Measurements from ENCODE around the gene CAV3.

The CAV3 gene

DNA sequence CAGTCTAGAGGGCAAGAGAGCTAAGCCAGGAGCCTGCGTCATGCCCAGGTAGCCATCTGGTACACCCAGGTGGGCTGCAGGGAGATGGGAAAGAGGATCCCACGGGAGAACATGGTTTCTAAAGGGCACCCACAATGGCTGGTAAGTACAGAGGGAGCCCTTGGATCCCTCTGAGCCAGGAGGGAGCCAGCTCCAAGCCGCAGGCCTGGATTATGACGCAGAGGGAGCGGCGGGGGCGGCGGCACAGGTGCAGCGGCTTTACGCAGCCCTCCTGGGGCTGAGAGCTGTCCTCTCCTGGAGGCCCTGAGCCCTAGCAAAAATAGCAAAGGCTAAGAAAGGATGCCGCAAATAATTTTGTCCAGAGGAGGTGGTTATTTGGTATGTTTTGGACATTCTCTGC is 2.8 kb downstream of the CAV3 start:
- FAIRE-seq: no peak

DNA sequence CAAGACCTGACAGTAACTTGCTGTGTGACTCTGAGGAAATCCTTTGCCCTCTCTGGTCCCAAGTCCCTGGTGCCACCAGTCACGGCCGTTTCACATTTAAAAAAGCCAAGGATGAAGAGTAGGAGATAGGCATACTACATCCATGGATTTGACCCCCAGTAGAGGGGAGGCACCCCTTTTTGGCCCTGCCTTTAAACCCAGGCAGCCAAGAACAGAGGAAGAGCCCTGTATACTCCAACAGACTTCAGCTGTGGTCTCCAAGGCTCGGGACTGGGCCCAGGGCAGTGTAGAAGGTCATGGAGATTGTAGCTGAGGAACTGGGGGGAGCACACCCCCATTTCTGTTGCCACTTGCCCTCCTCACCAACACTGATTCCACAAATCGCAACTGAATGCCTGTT is 3.7 kb downstream of the CAV3 start:
- FAIRE-seq: no peak

DNA sequence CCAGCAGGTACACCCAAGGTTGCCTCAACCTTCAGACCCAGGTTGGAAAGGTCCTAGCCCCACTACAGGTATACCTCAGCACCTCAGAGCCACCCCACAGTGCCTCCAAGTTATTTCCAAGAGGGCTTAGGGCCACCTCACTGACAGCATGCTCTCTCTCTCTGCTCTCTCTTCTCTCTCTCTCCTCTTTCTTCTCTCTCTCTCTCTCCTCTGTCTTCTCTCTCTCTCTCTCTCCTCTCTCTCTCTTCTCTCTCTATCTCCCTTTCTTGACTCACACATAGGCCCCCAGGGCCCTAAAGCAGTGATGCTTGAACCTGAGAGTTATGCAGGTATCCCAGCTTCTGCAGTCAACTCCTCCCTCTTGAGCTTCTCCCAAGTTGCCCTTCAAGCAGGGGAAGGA is 4.2 kb downstream of the CAV3 start:
- no peak for FAIRE-seq

DNA sequence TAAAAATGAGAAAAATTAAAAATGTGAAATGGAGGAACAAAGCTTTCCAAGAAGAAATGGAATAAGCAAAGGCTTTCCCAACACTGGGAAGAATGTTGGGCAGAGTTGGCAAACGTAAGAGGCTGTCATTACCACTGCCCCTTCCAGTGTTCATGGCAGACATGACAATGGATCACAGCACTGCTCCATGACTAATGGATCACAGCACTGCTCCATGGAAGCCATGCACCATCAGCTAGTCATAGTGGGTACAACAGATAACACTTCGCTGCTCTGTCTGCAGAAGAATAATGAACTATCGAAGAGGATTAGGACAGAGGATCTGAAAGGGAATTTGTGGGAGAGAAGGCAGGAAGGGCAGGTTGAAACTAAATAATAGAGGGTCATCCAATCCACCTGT is 5.0 kb downstream of the CAV3 start:
- no peak for FAIRE-seq

DNA sequence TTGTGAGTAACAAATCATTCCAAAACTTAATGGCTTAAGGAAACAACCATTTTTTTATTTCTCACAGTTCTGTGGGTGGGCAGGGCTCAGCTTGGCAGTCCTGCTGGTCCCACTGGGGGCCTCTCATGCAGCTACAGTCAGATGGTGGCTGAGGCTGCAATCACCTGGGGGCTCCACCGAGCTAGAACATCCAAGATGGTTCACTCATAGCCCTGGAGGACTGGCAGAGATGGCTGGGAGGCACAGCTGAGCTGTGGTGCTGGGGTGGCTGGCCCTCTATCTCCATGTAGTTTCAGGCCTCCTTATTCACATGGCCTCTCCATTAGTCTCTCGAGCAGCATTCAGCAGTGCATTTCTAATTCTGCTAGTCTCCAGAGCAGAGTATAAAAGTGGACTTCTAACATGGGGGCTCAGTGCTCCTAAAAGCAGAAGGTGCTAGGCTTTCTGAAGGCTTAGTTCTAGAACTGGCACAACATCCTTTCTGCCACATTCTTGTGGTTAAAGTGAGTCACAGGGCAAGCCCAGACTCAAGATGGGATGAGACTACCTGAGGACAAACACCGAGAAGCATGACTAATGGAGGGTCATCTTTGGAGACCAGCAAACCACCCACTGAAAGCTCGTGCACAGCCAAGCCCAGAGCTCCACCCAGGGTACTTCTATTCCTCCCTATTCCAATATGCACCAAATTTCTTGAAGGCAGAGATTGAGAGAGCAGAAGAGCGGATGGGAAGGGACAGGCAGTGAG is 6.3 kb downstream of the CAV3 start:
- FAIRE-seq: no peak

DNA sequence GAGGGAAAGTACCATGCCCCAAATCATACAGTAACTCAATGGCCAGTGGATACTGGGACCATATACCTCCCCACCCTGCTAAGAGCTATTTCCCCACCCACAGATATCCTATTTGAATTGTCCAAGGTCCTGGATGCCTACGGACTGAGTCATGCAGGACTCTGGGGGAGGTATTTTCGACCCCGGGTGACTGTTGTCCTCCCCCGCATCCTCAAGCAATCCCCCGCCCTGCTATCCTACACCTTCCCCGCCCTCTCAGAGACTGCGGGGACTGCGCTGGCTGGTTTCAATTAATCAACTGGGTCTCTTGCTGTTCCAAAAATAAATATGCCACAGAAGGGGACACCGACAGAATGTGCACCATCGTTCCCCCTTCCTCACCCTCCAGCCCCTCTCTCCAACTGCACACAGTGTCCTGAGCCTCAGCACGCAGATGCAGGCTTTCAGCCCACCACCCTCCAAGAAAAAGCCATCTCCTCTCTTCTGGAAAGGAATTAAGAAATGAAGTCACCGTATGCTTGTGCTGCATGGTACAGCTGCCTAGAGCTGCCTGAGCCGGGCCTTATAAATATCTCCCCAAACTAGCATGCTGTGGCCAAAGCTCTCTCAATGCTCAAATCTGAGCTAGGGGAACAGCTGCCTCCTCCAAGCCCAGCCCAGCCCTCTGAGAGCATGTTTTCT is 8.1 kb downstream of the CAV3 start:
- no peak for FAIRE-seq

DNA sequence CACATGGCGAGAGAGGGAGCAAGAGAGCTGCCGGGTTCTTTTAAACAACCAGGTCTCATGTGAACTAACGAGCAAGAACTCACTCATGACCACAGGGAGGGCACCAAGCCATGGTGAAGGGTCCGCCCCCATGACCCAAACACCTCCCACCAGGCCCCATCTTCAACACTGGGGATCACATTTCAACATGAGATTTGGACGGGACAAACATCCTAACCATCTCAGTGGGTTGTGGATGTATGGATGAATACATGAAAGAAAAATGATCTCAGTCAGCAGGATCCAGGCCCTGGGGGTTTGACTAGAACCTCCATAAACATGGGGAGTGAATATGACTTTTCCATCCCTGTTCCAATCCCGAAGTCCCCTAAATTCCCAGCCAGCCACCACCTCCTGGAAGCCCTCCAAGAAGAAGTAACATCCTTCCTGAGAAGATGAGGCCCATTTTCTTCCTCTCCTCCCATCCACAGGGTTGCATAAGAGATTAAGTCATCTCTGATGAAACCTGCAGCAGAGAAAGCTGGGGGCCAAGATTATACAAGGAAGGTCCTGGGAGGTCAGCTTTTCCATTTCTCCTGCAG is 9.5 kb downstream of the CAV3 start:
- FAIRE-seq: no peak

DNA sequence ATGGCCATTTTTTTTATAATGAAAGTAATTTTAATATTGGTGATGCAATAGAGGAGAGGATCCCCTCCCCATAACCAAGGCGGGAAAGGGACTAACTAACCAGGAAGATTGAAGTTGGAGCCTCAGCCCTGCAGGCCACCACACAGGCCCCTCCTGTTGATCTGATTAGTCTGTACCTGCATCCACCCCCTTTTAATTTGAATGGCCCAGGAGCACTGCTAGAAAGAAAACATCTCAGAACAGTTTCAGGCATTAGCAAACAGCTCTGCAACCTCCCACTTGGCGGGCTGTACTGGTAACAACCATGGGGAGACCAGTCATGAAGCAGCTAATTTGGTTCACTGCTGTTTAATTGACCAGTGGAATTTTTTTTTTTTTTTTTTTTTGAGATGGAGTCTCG is 10.3 kb downstream of the CAV3 start:
- FAIRE-seq: no peak

DNA sequence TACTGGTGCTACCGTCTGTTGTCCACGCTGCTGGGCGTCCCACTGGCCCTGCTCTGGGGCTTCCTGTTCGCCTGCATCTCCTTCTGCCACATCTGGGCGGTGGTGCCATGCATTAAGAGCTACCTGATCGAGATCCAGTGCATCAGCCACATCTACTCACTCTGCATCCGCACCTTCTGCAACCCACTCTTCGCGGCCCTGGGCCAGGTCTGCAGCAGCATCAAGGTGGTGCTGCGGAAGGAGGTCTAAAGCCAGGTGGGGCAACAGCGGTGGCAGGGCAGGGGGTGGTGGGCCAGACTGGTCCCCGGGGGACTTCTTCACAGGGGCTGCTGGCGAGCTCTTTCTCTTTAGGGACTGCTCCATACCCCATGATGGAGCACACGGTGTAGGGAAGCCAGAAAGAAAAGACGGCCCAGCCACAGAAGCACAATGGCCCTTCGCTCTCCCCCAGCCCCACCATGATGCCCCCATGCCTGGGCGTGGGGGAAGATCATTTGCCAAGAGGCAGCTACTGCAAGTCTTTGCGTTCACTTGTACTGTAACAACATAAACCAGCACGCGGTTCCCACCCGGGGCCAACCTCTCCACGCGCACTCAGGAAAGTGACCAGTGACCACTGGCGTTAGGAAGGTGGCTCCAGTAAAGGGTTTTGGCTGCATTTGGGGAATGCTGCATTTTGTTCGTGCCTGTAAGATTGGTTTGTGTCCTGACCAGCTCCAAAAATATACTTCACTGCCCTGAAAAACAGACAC is 12.2 kb downstream of the CAV3 start:
- FAIRE-seq: no peak

DNA sequence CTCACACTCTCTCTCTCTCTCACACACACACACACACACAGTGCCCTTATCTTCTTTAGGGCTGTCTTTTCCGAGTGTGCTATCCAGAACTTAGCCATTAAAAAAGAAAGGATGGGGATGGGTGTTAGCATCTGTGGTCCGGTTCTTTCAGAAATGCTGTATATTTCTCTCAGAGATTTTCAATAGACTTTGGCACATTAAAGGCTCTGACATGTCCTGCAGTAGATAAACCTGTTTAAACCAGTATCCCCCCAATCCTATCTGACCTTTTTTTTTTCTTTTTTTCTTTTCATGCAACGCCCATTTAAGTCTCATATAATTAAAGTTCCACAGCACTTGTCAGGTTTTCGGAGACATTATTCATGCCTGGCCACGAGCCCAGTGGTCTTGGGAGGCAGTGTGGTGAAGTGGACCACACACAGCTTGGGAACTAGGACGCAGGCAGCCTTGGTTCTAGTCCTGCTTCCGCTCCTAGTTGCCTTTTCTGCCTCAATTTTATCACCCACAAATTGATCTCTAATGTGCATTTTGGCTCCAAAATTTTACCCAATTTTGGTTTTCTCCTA is 13.3 kb downstream of the CAV3 start:
- FAIRE-seq: no peak

DNA sequence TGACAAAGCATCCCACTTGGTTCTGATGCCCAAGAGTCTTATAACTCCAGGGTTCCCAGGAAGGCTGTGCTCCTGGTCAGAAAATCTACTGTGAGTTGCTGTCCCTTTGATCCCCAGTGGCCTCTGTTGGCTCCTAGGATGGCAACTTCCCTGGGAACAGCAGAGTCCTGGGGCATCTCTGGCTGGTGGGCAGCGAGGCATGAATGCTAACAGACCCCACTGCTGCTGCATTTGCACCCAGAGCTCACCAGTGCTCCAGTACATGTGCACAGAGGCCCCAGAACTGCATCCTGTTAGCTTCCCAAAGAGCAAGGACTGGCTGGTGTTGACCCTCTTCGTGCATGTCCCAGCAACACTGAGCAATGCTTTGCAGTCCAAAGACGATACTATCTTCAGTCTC is 15.7 kb downstream of the CAV3 start:
- FAIRE-seq: no peak

DNA sequence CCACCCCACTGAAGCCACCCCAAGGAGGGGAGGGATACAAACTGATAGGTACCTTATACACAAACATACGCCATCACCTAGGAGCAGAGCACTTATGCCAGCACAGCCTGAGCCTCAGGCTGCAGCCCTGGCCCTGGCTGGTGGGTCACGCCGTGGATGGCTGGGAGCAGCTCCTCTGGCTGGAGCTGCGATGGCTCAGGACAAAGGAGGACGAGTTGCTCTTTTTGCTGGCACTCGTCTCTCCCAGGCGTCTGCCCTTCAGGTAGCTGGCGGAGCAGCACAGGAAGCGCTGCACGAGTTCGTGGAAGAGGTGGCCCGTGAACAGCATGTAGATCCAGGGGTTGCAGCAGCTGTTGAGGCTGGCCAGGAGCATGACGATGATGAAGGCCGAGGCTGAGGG is 19.2 kb downstream of the CAV3 start:
- FAIRE-seq: no peak

DNA sequence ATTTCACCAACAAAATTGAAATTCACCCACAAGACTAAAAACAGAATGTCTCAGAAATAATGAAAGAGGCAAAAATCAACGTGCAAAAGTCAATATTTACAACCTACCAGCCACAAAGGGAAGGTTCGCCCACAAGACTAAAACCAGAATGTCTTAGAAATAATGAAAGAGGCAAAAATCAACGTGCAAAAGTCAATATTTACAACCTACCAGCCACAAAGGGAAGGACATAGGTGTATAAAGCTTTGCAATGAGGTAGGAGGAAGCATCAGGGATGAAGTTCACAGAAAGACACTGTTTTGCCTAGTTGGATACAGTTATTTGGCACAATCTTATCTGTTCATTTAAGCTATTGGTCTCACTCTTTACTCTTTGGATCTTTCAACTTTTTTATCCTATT is 21.5 kb downstream of the CAV3 start:
- no peak for FAIRE-seq

DNA sequence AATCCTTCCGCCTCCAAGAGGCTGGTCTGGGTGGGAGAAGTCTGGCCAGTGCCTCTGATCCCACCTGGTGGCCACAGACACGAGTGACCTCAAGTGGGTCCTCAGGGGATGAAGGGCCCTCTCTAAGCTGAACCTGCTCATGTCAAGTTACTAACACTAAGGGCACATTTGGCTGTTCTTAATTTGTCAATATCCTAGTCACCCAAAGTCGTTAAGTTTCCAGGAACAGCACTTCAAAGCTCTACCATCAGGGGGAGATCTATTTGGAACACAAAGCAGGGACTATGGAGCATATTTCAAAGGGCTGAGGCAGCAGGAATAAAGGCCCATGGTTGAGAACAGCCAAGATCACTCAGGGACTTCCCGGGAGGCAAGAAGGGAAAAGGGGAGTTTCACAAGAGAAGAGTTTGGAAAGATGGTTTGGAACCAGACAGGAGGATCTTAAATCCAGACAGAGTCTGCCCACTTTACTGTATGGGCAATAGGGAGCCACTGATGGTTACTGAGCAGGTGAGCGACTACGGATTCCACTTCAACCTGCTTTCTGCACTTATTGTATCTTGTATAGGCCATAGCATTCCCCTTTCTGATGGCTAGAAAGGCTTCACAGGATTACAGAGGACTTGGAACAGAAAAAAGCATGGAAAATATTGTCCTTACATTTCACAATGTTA is 22.1 kb downstream of the CAV3 start:
- no peak for FAIRE-seq

DNA sequence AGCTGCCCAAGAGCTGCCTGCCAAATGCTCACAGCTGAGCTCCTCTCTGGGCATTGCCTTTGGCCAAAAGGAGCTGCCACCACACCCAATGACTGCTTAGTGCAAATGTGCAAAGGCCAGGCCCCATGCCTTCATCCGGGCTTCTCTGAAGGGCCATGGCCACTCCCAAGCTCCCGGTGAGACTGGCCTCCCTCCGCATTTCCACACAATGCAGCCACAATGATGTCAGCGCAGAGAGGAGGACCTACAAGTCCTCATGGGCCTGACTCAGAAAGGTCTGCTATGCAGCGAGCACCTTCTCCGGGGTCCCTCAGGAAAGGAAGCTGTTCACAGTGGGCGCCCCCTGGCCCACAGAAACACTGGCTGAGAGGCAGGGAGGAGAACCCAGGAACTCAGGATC is 23.1 kb downstream of the CAV3 start:
- no peak for FAIRE-seq

DNA sequence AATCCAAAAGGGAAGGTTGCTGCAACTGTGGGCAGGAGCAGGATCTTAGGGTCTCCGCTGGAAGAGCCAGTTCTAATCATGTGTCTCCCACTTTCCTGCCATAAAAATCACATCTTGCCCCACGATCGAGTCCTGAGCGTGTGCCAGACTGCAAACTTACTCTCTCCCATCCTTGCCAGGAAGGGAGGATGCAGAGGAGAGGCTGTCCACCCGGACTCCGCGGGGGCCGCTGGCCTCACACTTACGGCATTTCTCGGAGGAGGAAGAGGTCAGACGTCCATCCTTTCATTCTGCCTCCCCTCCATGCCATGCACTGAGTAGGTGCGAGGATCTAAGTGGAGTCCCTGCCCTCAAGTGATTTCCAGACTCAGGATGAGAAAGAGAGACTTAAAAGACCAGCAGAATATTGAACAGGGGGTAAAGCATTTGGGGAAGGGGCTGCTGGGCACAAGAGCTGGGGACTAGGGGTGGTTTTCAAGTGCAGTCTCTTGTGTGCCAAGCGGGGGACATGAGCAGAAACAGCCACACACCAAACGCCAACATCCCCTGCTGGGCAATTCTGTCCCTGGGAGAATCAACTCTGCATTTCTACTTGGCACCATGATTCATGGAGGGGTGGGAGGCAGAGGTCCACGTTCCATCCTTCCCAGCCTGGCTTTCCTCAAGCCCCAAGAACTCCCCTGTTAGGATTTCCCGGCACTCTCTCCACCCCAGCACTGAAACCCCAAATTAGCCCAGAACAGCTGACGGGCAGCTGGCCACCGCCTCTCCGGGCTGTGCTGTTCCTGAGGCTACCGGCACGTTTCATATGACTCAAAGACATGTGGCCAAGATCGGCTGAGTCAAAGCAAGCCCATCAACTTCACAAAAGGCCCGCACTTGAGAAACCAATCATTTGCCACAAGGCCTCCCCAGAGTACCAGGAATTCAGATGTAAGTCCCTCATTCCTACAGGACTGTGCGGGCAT is 24.2 kb downstream of the CAV3 start:
- no peak for FAIRE-seq

DNA sequence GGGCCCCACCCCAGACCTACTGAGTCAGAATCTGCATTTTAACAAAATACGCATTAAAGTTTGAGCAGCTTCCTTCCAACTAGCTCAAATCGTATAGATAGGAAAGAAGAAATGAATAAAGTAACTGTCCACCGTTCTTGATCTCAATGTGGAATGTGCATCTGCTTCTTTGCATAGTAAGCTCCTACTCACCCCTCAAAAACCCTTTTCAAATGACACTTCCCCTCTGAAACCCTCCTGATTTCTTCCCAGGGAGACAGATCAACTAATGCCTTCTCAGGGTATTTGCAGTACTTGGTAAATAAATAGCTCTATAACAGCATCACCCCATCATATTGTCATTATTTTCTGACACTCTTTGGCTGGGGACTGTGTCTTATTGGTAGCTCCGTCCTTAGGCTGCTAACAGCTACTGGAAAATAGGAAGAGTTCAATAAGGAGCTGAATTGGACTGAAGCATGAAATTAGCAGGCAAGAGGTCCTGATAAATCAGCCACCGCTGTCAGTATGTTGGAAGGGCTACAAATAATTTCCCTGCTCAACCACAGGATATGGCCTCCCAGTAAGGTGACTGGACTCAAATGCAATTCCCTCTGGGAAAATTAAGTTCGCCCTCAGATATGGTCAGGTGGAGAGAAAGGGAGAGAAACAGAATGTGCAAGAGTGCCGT is 25.6 kb downstream of the CAV3 start:
- no peak for FAIRE-seq

DNA sequence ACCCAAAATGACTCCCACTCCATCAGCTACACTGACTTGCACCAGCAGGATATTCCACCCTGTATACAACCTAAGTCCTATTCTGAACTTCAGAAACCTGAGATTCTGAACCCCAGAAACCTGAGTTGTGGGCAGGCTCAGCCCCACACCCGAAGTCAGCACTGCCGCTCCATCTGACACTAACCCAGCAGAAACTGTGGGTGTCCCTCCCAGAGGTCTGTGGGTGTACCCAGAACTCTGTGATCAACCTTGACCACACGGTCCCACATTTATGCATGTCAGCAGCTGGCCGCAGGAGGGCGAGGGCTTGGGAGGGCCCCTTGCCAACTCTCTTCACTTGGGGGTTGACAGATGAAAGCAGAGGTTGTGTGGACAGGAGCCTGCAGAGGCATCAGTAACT is 26.5 kb downstream of the CAV3 start:
- no peak for FAIRE-seq

DNA sequence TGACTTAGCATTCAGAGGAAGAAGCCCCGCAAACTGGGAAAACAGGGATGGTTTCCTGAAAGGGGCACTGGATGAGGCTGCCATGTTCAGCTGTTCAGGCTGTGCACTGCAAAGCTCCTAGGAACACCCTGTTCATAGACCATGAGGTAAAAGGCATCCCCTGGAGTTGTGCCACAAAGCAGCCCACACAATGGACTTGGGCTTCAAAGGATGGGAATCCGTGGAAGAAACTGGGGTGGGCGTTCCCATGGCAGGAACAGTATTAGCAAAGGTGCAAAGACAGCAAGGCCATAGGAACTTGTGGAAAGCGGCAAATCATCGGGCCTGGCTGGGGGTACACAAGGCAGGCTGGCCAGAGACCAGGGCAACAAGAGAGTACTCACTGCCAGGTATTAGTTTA is 26.9 kb downstream of the CAV3 start:
- FAIRE-seq: no peak

DNA sequence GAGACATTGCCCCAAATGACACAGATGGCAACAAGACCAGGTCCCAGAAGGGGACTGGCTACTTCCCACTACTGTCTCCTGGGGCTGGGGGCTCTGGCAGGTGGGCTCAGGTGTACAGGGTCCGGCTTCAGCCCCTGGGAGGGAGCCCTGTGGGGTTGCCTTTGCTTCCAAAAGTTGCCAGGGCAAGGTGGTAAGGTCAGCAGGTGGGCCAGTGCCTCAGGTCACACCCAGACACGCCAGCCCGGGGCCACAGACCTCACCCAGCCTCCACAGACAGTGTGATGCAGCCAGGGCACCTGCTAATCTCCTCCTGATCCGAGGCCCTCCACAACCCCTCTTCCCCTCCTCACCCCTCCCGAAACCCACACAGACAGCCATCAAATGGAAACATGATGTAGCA is 28.3 kb downstream of the CAV3 start:
- no peak for FAIRE-seq

All from islet of Langerhans (tissue), 1 donor.